AG08395 (cell line): ENCODE measurements around the gene CSF3R.

Experiments
- DNase-seq: peaks from one replicate; pipeline ENCODE4 v3.0.0; 2012; ENCODE audit warnings: mixed read lengths, low spot score

Gene CSF3R

GRCh38 chr1:36419569-36419968, 63.1 kb downstream of the CSF3R start:
- DNase-seq = no peak

- no peak for DNase-seq
These were observed 63.6 kb downstream of the CSF3R start for GRCh38 chr1:36419140-36419539.

GRCh38 chr1:36417931-36418330, 64.8 kb downstream of the CSF3R start:
- DNase-seq = no peak
